Sigmoid colon (tissue), 4 donors: ENCODE data around the gene C1orf226.

Experiments used
- CTCF ChIP-seq, 4 experiments: fragments of 450-650 bp in 3 of 4; fragments of 200-600 bp in 1 of 4; IDR thresholded peaks; one replicate each; pipeline ENCODE4 v1.5.1; 2016 to 2019; ENCODE audit warnings: antibody characterized with exemption in 4 of 4, mild to moderate bottlenecking in 3 of 4, moderate library complexity in 2 of 4
- POLR2AphosphoS5 ChIP-seq, 4 donors: sonication (generic); formaldehyde crosslinking; IDR thresholded peaks; one replicate each; pipeline ENCODE4 v1.6.1; 2017; ENCODE audit warnings: antibody characterized with exemption in 4 of 4

- TF ChIP-seq POLR2AphosphoS5 (IDR thresholded peaks at IDR 0.05) (no peak), CTCF (IDR thresholded peaks at IDR 0.05) (no peak)
These were observed 4.2 kb downstream of the C1orf226 start for GRCh38 chr1:162385702-162386101.
